HG03060 (cell line): ENCODE results near the gene ALDH16A1.

ENCODE experiments used
- ATAC-seq: cut with Tn5 transposase; IDR thresholded peaks from one replicate; pipeline ENCODE4 v1.9.1; 2021; ENCODE audit warnings: low read depth, moderate number of reproducible peaks; ENCODE audit not compliant: unreplicated experiment

ALDH16A1 gene

GRCh38 chr19:49506575-49507105 is 53.6 kb downstream of the ALDH16A1 start:
- ATAC-seq = no peak

- ATAC-seq = no peak
Measured at GRCh38 chr19:49507803-49508494, 54.9 kb downstream of the ALDH16A1 start.

- no peak for ATAC-seq
Measured at GRCh38 chr19:49512970-49513745, 60.1 kb downstream of the ALDH16A1 start.

- ATAC-seq = no peak
Measured at GRCh38 chr19:49513746-49514118, 60.7 kb downstream of the ALDH16A1 start.

GRCh38 chr19:49514151-49514550 is 61.1 kb downstream of the ALDH16A1 start:
- ATAC-seq = no peak

- no peak for ATAC-seq
Measured at GRCh38 chr19:49515767-49516166, 62.7 kb downstream of the ALDH16A1 start.

- ATAC-seq = no peak
Measured at GRCh38 chr19:49518033-49518432, 65.0 kb downstream of the ALDH16A1 start.
